ENCODE measurements around the gene ZMIZ2.

Gene ZMIZ2

GRCh38 chr7:44756904-44757303 lies 8.3 kb downstream of the ZMIZ2 start:
- Histone ChIP-seq H3K36me3 (ENCODE audit: control insufficient read depth in 1 of 2, insufficient read depth in 2 of 2, low read length in 2 of 2) (peaks cover 17 to 49% of the 10 kb centered on the region in 2 donors), H3K9ac (ENCODE audit: low read depth in 1 of 2, low read length in 2 of 2) (no peak overlapping the region)

GRCh38 chr7:44757311-44757710 lies 8.7 kb downstream of the ZMIZ2 start:
- Histone ChIP-seq H3K9ac (ENCODE audit: low read depth in 1 of 2, low read length in 2 of 2) (no peak overlapping the region), H3K4me3 (ENCODE audit: low read depth in 1 of 2, low read length in 2 of 2) (no peak overlapping the region), H3K27me3 (ENCODE audit: control insufficient read depth in 1 of 2, insufficient read depth in 2 of 2, low read length in 2 of 2) (no peaks in the 10 kb centered on the region), H3K9me3 (ENCODE audit: control insufficient read depth in 1 of 2, low read length in 2 of 2) (no peaks in the 10 kb centered on the region), H3K27ac (ENCODE audit: low read depth, low read length) (no peak overlapping the region), H3K4me1 (ENCODE audit: control insufficient read depth in 1 of 2, insufficient read depth in 2 of 2, low read length in 2 of 2) (peaks cover 13 to 25% of the 10 kb centered on the region in 2 donors), H3K36me3 (ENCODE audit: control insufficient read depth in 1 of 2, insufficient read depth in 2 of 2, low read length in 2 of 2) (peaks cover 20 to 52% of the 10 kb centered on the region in 2 donors)

More at GRCh38 chr7:44756904-44757303, 8.3 kb downstream of the ZMIZ2 start:
- Histone ChIP-seq H3K4me3 (ENCODE audit: low read depth in 1 of 2, low read length in 2 of 2) (no peak overlapping the region), H3K4me1 (ENCODE audit: control insufficient read depth in 1 of 2, insufficient read depth in 2 of 2, low read length in 2 of 2) (peaks cover 9 to 22% of the 10 kb centered on the region in 2 donors), H3K27me3 (ENCODE audit: control insufficient read depth in 1 of 2, insufficient read depth in 2 of 2, low read length in 2 of 2) (no peaks in the 10 kb centered on the region), H3K9me3 (ENCODE audit: control insufficient read depth in 1 of 2, low read length in 2 of 2) (no peaks in the 10 kb centered on the region), H3K27ac (ENCODE audit: low read depth, low read length) (no peak overlapping the region)

GRCh38 chr7:44757739-44758138 lies 9.1 kb downstream of the ZMIZ2 start:
- Histone ChIP-seq H3K27ac (ENCODE audit: low read depth, low read length) (no peak overlapping the region), H3K27me3 (ENCODE audit: control insufficient read depth in 1 of 2, insufficient read depth in 2 of 2, low read length in 2 of 2) (no peaks in the 10 kb centered on the region), H3K4me1 (ENCODE audit: control insufficient read depth in 1 of 2, insufficient read depth in 2 of 2, low read length in 2 of 2) (peaks cover 13 to 26% of the 10 kb centered on the region in 2 donors), H3K36me3 (ENCODE audit: control insufficient read depth in 1 of 2, insufficient read depth in 2 of 2, low read length in 2 of 2) (peaks cover 25 to 56% of the 10 kb centered on the region in 2 donors), H3K9me3 (ENCODE audit: control insufficient read depth in 1 of 2, low read length in 2 of 2) (no peaks in the 10 kb centered on the region), H3K4me3 (ENCODE audit: low read depth in 1 of 2, low read length in 2 of 2) (no peak overlapping the region), H3K9ac (ENCODE audit: low read depth in 1 of 2, low read length in 2 of 2) (no peak overlapping the region)

GRCh38 chr7:44759246-44759645 lies 10.6 kb downstream of the ZMIZ2 start:
- Histone ChIP-seq H3K27me3 (ENCODE audit: control insufficient read depth in 1 of 2, insufficient read depth in 2 of 2, low read length in 2 of 2) (no peaks in the 10 kb centered on the region), H3K9ac (ENCODE audit: low read depth in 1 of 2, low read length in 2 of 2) (no peak overlapping the region), H3K9me3 (ENCODE audit: control insufficient read depth in 1 of 2, low read length in 2 of 2) (no peaks in the 10 kb centered on the region), H3K4me3 (ENCODE audit: low read depth in 1 of 2, low read length in 2 of 2) (no peak overlapping the region), H3K27ac (ENCODE audit: low read depth, low read length) (no peak overlapping the region), H3K36me3 (ENCODE audit: control insufficient read depth in 1 of 2, insufficient read depth in 2 of 2, low read length in 2 of 2) (peaks cover 39 to 71% of the 10 kb centered on the region in 2 donors), H3K4me1 (ENCODE audit: control insufficient read depth in 1 of 2, insufficient read depth in 2 of 2, low read length in 2 of 2) (peaks cover 13 to 26% of the 10 kb centered on the region in 2 donors)

GRCh38 chr7:44760034-44760580 lies 11.5 kb downstream of the ZMIZ2 start:
- Histone ChIP-seq H3K36me3 (ENCODE audit: control insufficient read depth in 1 of 2, insufficient read depth in 2 of 2, low read length in 2 of 2) (peaks cover 47 to 80% of the 10 kb centered on the region in 2 donors), H3K9ac (ENCODE audit: low read depth in 1 of 2, low read length in 2 of 2) (no peak overlapping the region), H3K4me3 (ENCODE audit: low read depth in 1 of 2, low read length in 2 of 2) (no peak overlapping the region), H3K27ac (ENCODE audit: low read depth, low read length) (no peak overlapping the region), H3K4me1 (ENCODE audit: control insufficient read depth in 1 of 2, insufficient read depth in 2 of 2, low read length in 2 of 2) (peaks cover 5 to 23% of the 10 kb centered on the region in 2 donors), H3K9me3 (ENCODE audit: control insufficient read depth in 1 of 2, low read length in 2 of 2) (no peaks in the 10 kb centered on the region), H3K27me3 (ENCODE audit: control insufficient read depth in 1 of 2, insufficient read depth in 2 of 2, low read length in 2 of 2) (no peaks in the 10 kb centered on the region)

- no peak overlapping the region for H3K27ac ChIP-seq (ENCODE audit: low read depth, low read length)
- H3K9ac ChIP-seq (ENCODE audit: low read depth in 1 of 2, low read length in 2 of 2): no peak overlapping the region
Measured at GRCh38 chr7:44761207-44762161, 12.8 kb downstream of the ZMIZ2 start.

GRCh38 chr7:44762300-44762699 lies 13.7 kb downstream of the ZMIZ2 start:
- Histone ChIP-seq H3K36me3 (ENCODE audit: control insufficient read depth in 1 of 2, insufficient read depth in 2 of 2, low read length in 2 of 2) (peaks cover 69 to 89% of the 10 kb centered on the region in 2 donors), H3K9ac (ENCODE audit: low read depth in 1 of 2, low read length in 2 of 2) (no peak overlapping the region), H3K27ac (ENCODE audit: low read depth, low read length) (no peak overlapping the region), H3K27me3 (ENCODE audit: control insufficient read depth in 1 of 2, insufficient read depth in 2 of 2, low read length in 2 of 2) (no peaks in the 10 kb centered on the region), H3K4me3 (ENCODE audit: low read depth in 1 of 2, low read length in 2 of 2) (no peak overlapping the region), H3K9me3 (ENCODE audit: control insufficient read depth in 1 of 2, low read length in 2 of 2) (no peaks in the 10 kb centered on the region), H3K4me1 (ENCODE audit: control insufficient read depth in 1 of 2, insufficient read depth in 2 of 2, low read length in 2 of 2) (peaks cover 5 to 11% of the 10 kb centered on the region in 2 donors)

More at GRCh38 chr7:44761207-44762161, 12.8 kb downstream of the ZMIZ2 start:
- Histone ChIP-seq H3K4me1 (ENCODE audit: control insufficient read depth in 1 of 2, insufficient read depth in 2 of 2, low read length in 2 of 2) (peaks cover 4 to 10% of the 10 kb centered on the region in 2 donors), H3K4me3 (ENCODE audit: low read depth in 1 of 2, low read length in 2 of 2) (no peak overlapping the region), H3K36me3 (ENCODE audit: control insufficient read depth in 1 of 2, insufficient read depth in 2 of 2, low read length in 2 of 2) (peaks cover 61 to 88% of the 10 kb centered on the region in 2 donors), H3K27me3 (ENCODE audit: control insufficient read depth in 1 of 2, insufficient read depth in 2 of 2, low read length in 2 of 2) (no peaks in the 10 kb centered on the region), H3K9me3 (ENCODE audit: control insufficient read depth in 1 of 2, low read length in 2 of 2) (no peaks in the 10 kb centered on the region)

- no peak overlapping the region for H3K27ac ChIP-seq (ENCODE audit: low read depth, low read length)
- H3K4me3 ChIP-seq (ENCODE audit: low read depth in 1 of 2, low read length in 2 of 2): no peak overlapping the region
- H3K27me3 ChIP-seq (ENCODE audit: control insufficient read depth in 1 of 2, insufficient read depth in 2 of 2, low read length in 2 of 2): no peaks in the 10 kb centered on the region
- H3K9me3 ChIP-seq (ENCODE audit: control insufficient read depth in 1 of 2, low read length in 2 of 2): no peaks in the 10 kb centered on the region
- peaks cover 11 to 17% of the 10 kb centered on the region in 2 donors for H3K4me1 ChIP-seq (ENCODE audit: control insufficient read depth in 1 of 2, insufficient read depth in 2 of 2, low read length in 2 of 2)
- no peak overlapping the region for H3K9ac ChIP-seq (ENCODE audit: low read depth in 1 of 2, low read length in 2 of 2)
- peaks cover 70 to 91% of the 10 kb centered on the region in 2 donors for H3K36me3 ChIP-seq (ENCODE audit: control insufficient read depth in 1 of 2, insufficient read depth in 2 of 2, low read length in 2 of 2)
Measured at GRCh38 chr7:44762726-44763522, 14.3 kb downstream of the ZMIZ2 start.

- Histone ChIP-seq H3K27me3 (ENCODE audit: control insufficient read depth in 1 of 2, insufficient read depth in 2 of 2, low read length in 2 of 2) (no peaks in the 10 kb centered on the region), H3K36me3 (ENCODE audit: control insufficient read depth in 1 of 2, insufficient read depth in 2 of 2, low read length in 2 of 2) (peaks cover 69 to 87% of the 10 kb centered on the region in 2 donors), H3K27ac (ENCODE audit: low read depth, low read length) (no peak overlapping the region), H3K4me3 (ENCODE audit: low read depth in 1 of 2, low read length in 2 of 2) (no peak overlapping the region), H3K9ac (ENCODE audit: low read depth in 1 of 2, low read length in 2 of 2) (no peak overlapping the region), H3K4me1 (ENCODE audit: control insufficient read depth in 1 of 2, insufficient read depth in 2 of 2, low read length in 2 of 2) (peaks cover 22 to 28% of the 10 kb centered on the region in 2 donors), H3K9me3 (ENCODE audit: control insufficient read depth in 1 of 2, low read length in 2 of 2) (no peaks in the 10 kb centered on the region)
Measured at GRCh38 chr7:44764081-44764480, 15.4 kb downstream of the ZMIZ2 start.

Data from duodenal mucosa (tissue), 2 donors.